VCaP (cell line): Measurements from ENCODE around the gene SV2B.

Experiments used
- H3K27ac ChIP-seq: fragments of 450-650 bp; 2 replicates; pipeline ENCODE4 v1.5.1; 2017
- TF ChIP-seq, protein P1 (sequence below): fragments of 450-650 bp; conservative IDR thresholded peaks from 2 replicates; pipeline ENCODE4 v1.5.1; 2017; ENCODE audit warnings: mild to moderate bottlenecking, moderate library complexity

SV2B gene

DNA sequence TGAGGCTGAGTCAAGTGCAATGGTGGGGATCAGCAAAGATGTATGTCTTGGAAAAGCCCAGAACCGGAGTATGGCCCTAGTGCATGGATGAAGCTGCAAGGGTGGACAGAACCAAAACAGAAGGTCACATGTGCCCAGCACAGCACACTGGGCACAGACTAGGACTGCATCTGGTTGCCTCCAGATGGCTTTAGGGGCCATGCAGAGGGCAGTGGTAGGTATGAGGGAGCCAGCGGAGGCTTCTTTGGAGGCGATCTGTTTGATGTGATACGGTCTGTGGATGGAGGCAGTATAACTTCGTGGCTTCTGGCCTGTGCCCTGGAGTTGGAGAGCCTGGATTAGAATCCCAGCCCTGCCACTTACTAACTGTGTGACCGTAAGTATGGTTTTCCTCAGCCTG is 29.4 kb downstream of the SV2B start:
- H3K27ac ChIP-seq: no peak overlapping the region
- TF ChIP-seq, protein P1, sequence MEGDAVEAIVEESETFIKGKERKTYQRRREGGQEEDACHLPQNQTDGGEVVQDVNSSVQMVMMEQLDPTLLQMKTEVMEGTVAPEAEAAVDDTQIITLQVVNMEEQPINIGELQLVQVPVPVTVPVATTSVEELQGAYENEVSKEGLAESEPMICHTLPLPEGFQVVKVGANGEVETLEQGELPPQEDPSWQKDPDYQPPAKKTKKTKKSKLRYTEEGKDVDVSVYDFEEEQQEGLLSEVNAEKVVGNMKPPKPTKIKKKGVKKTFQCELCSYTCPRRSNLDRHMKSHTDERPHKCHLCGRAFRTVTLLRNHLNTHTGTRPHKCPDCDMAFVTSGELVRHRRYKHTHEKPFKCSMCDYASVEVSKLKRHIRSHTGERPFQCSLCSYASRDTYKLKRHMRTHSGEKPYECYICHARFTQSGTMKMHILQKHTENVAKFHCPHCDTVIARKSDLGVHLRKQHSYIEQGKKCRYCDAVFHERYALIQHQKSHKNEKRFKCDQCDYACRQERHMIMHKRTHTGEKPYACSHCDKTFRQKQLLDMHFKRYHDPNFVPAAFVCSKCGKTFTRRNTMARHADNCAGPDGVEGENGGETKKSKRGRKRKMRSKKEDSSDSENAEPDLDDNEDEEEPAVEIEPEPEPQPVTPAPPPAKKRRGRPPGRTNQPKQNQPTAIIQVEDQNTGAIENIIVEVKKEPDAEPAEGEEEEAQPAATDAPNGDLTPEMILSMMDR: no peak

DNA sequence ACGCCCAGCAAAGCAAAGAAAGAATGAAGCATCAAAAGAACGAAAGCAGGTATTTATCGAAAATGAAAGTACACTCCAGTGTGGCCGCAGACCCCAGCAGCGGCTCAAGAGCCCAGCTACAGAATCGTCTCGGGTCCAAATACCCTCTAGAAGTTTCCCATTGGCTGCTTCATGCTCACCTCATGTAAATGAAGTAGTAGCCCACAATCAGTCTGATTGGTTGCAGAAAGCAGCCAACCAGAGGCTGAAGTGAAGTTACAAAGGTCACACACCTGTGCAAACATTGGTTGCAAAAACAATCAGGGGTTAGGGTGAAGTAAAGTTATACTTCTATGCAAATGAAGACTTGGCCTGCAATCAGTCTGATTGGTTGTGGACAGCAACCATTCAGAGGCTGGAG is 32.0 kb downstream of the SV2B start:
- TF ChIP-seq, protein P1: no peak
- no peak overlapping the region for H3K27ac ChIP-seq

DNA sequence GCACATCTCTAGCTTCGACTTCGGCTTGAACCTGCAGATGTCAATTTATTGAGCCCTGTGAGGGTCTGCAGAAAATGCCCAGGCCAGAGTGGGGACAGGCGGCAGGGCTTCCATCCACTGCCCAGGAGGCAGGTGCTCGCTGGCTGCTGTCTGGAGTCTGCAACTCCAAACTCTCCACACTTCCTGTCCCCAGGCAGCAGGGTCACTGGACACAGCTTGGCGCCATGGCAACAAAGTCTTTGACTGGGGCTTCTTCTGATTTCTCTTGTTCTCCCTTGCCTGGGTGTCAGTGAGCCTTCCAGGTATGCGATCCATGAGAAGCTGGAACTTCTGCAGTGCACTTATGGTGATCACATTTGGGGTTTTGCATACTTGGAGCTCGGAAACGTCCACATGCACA is 33.5 kb downstream of the SV2B start:
- H3K27ac ChIP-seq: no peak overlapping the region
- TF ChIP-seq, protein P1: no peak

DNA sequence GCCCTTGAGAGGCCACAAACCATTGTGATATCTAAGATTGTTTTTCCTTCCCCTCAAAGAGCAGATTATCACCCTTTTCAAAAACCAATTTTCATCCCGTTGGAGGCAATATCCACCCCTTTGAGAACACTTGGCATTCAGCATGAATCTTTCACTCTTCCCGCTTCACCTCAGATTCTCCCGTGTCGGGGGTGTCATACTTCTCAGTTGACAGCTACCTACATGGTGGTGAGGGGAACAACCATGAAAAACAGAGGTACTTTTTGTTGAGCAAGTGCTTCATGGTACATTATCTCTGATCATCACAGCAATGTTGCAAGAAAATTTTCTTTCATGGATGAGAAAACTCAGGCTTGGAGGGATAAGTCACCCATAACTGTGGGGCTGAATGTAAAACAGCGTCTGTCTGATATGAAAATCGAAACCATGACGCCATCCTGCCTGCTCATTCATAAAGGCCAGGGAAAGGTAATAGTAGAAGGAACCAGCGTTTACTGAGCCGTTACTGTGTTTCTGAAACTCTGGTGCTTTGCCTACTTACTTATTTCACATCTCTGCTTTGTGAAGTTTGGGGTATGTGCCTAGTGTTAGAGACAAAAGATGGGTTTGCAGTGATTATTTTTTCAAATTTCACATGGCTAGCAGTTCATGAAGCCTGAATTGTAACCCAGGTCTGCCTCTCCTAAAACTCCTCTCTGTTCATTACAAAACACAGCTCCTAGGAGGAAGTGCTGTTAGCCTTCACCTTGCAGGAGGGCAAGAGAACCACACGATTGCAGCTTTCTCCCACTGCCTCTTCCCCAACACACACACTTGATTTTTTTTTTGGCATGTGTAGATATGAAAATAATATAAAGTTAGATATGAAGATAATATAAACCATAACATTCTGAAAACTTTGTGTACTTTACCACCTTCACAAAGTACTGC is 35.4 kb downstream of the SV2B start:
- no peak overlapping the region for H3K27ac ChIP-seq
- TF ChIP-seq, protein P1: no peak

DNA sequence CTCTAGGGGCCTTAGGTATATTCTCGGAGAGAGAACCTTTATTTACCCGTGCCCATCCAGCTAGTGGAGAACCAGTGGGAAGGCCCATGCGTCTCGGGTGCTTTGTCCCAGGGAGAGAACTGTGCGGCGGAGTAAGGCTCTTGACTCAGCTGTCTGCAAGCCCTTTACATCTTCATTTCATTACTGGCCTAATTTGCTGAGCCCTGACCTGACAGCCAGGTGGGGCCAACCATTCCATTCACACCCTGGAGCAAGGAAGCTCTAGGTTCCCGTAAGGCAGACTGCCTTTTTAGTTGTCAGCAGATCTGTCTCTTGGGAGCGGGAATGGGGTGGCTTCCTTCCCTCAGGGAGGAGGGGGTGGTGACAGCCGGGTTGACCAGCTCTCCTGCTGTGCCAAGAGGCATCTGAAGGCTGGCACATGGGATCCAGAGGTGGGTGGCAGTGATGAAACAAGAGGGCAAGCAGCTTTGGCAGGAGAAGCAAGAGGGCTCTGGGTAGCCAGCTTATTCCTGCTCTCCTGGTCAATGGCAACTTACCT is 36.4 kb downstream of the SV2B start:
- no peak overlapping the region for H3K27ac ChIP-seq
- TF ChIP-seq, protein P1: no peak

DNA sequence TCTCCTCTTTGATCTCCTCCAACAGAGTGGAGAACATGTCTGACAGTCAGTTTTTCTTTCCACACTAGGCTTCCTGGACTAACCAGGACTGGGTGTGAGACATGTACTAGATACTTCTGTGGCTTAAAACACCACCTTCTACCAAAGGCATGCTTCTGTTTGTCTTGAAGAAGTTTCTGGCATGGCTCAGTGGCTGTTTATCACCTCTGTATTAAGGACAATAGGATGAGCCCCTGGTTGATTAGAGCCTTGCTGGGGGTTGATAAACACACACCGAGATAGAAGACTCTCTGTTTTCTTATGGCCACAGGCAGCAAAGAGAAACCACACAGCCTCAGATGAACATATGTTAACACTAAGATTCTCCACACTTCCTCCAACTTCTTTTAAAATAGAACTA is 40.5 kb downstream of the SV2B start:
- TF ChIP-seq, protein P1: no peak
- H3K27ac ChIP-seq: peak overlapping the region; percentile 83; the same call in 1 of the 2 replicates

DNA sequence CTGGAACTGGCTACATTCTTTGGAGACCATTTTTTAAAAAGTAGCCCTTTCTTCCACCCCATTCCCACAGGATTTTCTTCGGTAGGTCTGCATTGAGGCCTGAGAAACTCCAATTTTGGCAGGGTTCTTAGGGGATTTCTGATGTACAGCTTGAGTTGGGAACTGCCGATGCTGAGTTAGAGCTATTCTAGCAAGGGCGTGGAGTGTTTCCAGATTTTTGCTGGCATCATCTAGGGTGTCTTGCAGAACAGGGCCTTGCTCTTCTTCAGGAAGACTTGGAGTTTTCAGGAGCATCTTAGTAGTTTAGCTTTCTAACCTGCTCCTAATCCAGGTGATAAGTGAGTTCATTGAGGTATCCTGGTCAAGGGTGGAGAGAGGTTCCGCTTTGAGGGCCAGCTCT is 41.0 kb downstream of the SV2B start:
- TF ChIP-seq, protein P1: no peak
- peak overlapping the region; percentile 83 for H3K27ac ChIP-seq
